Measurements from ENCODE around the gene SPTBN4. TPM values are rescaled to one million over a fixed set of nuclear protein-coding genes. Genes with fewer than 3 reads are reported as not detected.

SPTBN4 gene
- total RNA-seq, 1 donor from 2014 or later, result 0.41 TPM

- H3K27ac ChIP-seq (ENCODE audit: low read depth, low read length), result no peak overlapping the region
Measured at GRCh38 chr19:40592170-40592569, 125.4 kb downstream of the SPTBN4 start.

GRCh38 chr19:40594255-40594654 lies 127.5 kb downstream of the SPTBN4 start:
- peak overlapping the region; percentile 54 for H3K4me3 Mint-ChIP-seq (ENCODE audit: unreplicated experiment)
- Histone ChIP-seq H3K27me3 (ENCODE audit: insufficient read depth, low read length) (no peaks in the 10 kb centered on the region), H3K4me1 (ENCODE audit: insufficient read depth, low read length) (peaks cover 21% of the 10 kb centered on the region), H3K36me3 (ENCODE audit: insufficient read depth, low read length) (no peaks in the 10 kb centered on the region), H3K9me3 (ENCODE audit: insufficient read depth, low read depth, low read length) (no peaks in the 10 kb centered on the region), H3K4me2 (ENCODE audit: low read length) (peak overlapping the region; percentile 75), H3K9ac (ENCODE audit: low read length) (no peak overlapping the region), H4K20me1 (ENCODE audit: insufficient read depth, low read length) (peaks cover 5% of the 10 kb centered on the region), H3K79me2 (ENCODE audit: insufficient read depth, low read length) (no peaks in the 10 kb centered on the region), H3K4me3 (ENCODE audit: insufficient read depth, low read depth, low read length) (no peak overlapping the region), H3K27ac (ENCODE audit: low read depth, low read length) (peak overlapping the region; percentile 27), H2AFZ (ENCODE audit: low read depth, low read length) (peak overlapping the region; percentile 39)
- H3K4me1 Mint-ChIP-seq (ENCODE audit: low read depth, unreplicated experiment), result peaks cover 15% of the 10 kb centered on the region
- no peak for TF ChIP-seq CTCF (IDR thresholded peaks at IDR 0.05; ENCODE audit: insufficient read depth, low read depth, low read length)
- DNase-seq (ENCODE audit: low read depth), result no peak
- peaks cover 4% of the 10 kb centered on the region for H3K36me3 Mint-ChIP-seq (ENCODE audit: low read depth, unreplicated experiment)
- no peaks in the 10 kb centered on the region for H3K9me3 Mint-ChIP-seq (ENCODE audit: unreplicated experiment)
- H3K27ac Mint-ChIP-seq (ENCODE audit: unreplicated experiment), result peak overlapping the region; percentile 78
- H3K27me3 Mint-ChIP-seq (ENCODE audit: low read depth, unreplicated experiment), result peaks cover 17% of the 10 kb centered on the region
- no peak for FAIRE-seq

More at GRCh38 chr19:40592170-40592569, 125.4 kb downstream of the SPTBN4 start:
- Histone ChIP-seq H2AFZ (ENCODE audit: low read depth, low read length) (no peak overlapping the region), H3K9ac (ENCODE audit: low read length) (no peak overlapping the region), H3K4me3 (ENCODE audit: insufficient read depth, low read depth, low read length) (no peak overlapping the region), H3K4me2 (ENCODE audit: low read length) (no peak overlapping the region), H3K4me1 (ENCODE audit: insufficient read depth, low read length) (peaks cover 22% of the 10 kb centered on the region), H4K20me1 (ENCODE audit: insufficient read depth, low read length) (no peaks in the 10 kb centered on the region), H3K27me3 (ENCODE audit: insufficient read depth, low read length) (no peaks in the 10 kb centered on the region), H3K9me3 (ENCODE audit: insufficient read depth, low read depth, low read length) (no peaks in the 10 kb centered on the region), H3K36me3 (ENCODE audit: insufficient read depth, low read length) (no peaks in the 10 kb centered on the region), H3K79me2 (ENCODE audit: insufficient read depth, low read length) (no peaks in the 10 kb centered on the region)
- H3K36me3 Mint-ChIP-seq (ENCODE audit: low read depth, unreplicated experiment), result peaks cover 16% of the 10 kb centered on the region
- peak overlapping the region; percentile 20 for H3K4me3 Mint-ChIP-seq (ENCODE audit: unreplicated experiment)
- H3K4me1 Mint-ChIP-seq (ENCODE audit: low read depth, unreplicated experiment), result peaks cover 18% of the 10 kb centered on the region
- no peaks in the 10 kb centered on the region for H3K9me3 Mint-ChIP-seq (ENCODE audit: unreplicated experiment)
- peak; percentile 69 for DNase-seq (ENCODE audit: low read depth)
- H3K27me3 Mint-ChIP-seq (ENCODE audit: low read depth, unreplicated experiment), result peaks cover 4% of the 10 kb centered on the region
- TF ChIP-seq EZH2 (IDR thresholded peaks at IDR 0.05; ENCODE audit: insufficient read depth, low read length), result no peak
- TF ChIP-seq CTCF (IDR thresholded peaks at IDR 0.05; ENCODE audit: insufficient read depth, low read depth, low read length), result no peak
- no peak overlapping the region for H3K27ac Mint-ChIP-seq (ENCODE audit: unreplicated experiment)
- FAIRE-seq, result peak; percentile 17

GRCh38 chr19:40594657-40595091 lies 127.9 kb downstream of the SPTBN4 start:
- H3K9me3 ChIP-seq (ENCODE audit: insufficient read depth, low read depth, low read length), result no peaks in the 10 kb centered on the region
- H3K9me3 Mint-ChIP-seq (ENCODE audit: unreplicated experiment), result no peaks in the 10 kb centered on the region
- peak; percentile 65 for DNase-seq (ENCODE audit: low read depth)
- peak overlapping the region; percentile 75 for H3K4me2 ChIP-seq (ENCODE audit: low read length)
- peak overlapping the region; percentile 21 for H3K9ac ChIP-seq (ENCODE audit: low read length)
- no peaks in the 10 kb centered on the region for H3K79me2 ChIP-seq (ENCODE audit: insufficient read depth, low read length)
- TF ChIP-seq EZH2 (IDR thresholded peaks at IDR 0.05; ENCODE audit: insufficient read depth, low read length), result no peak
- TF ChIP-seq CTCF (IDR thresholded peaks at IDR 0.05; ENCODE audit: insufficient read depth, low read depth, low read length), result no peak
- H3K27me3 Mint-ChIP-seq (ENCODE audit: low read depth, unreplicated experiment), result peaks cover 20% of the 10 kb centered on the region
- H3K27me3 ChIP-seq (ENCODE audit: insufficient read depth, low read length), result no peaks in the 10 kb centered on the region
- no peak overlapping the region for H3K4me3 ChIP-seq (ENCODE audit: insufficient read depth, low read depth, low read length)
- no peaks in the 10 kb centered on the region for H3K36me3 ChIP-seq (ENCODE audit: insufficient read depth, low read length)
- H3K36me3 Mint-ChIP-seq (ENCODE audit: low read depth, unreplicated experiment), result peaks cover 3% of the 10 kb centered on the region
- peak overlapping the region; percentile 27 for H3K27ac ChIP-seq (ENCODE audit: low read depth, low read length)
- peak overlapping the region; percentile 39 for H2AFZ ChIP-seq (ENCODE audit: low read depth, low read length)
- H3K4me1 Mint-ChIP-seq (ENCODE audit: low read depth, unreplicated experiment), result peaks cover 17% of the 10 kb centered on the region
- peak overlapping the region; percentile 78 for H3K27ac Mint-ChIP-seq (ENCODE audit: unreplicated experiment)
- H3K4me3 Mint-ChIP-seq (ENCODE audit: unreplicated experiment), result peak overlapping the region; percentile 54
- H3K4me1 ChIP-seq (ENCODE audit: insufficient read depth, low read length), result peaks cover 21% of the 10 kb centered on the region
- H4K20me1 ChIP-seq (ENCODE audit: insufficient read depth, low read length), result peaks cover 9% of the 10 kb centered on the region
- no peak for FAIRE-seq

Data from astrocyte (in vitro differentiated cells and primary cell).